KMS-11 (cell line): ENCODE data around the gene CIAO2B.

Experiments used
- H2AFZ ChIP-seq: fragments of 200-600 bp; sonication (generic); 2 replicates; pipeline ENCODE4 v1.6.1; 2016; ENCODE audit warnings: antibody characterized with exemption, mixed run types, low read depth
- H3K27ac ChIP-seq: fragments of 200-600 bp; sonication (generic); 2 replicates; pipeline ENCODE4 v1.6.1; 2016; ENCODE audit warnings: mild to moderate bottlenecking, mixed run types
- H3K27me3 ChIP-seq: fragments of 200-600 bp; sonication (generic); 2 replicates; pipeline ENCODE4 v1.6.1; 2017; ENCODE audit warnings: mild to moderate bottlenecking, low read depth, mixed run types, moderate library complexity; ENCODE audit not compliant: insufficient read depth
- H3K36me3 ChIP-seq: fragments of 200-600 bp; sonication (generic); 2 replicates; pipeline ENCODE4 v1.6.1; 2017; ENCODE audit warnings: mild to moderate bottlenecking, mixed run types; ENCODE audit not compliant: insufficient read depth
- H3K4me1 ChIP-seq: fragments of 200-600 bp; sonication (generic); 2 replicates; pipeline ENCODE4 v1.6.1; 2016; ENCODE audit warnings: mild to moderate bottlenecking, low read depth, mixed run types; ENCODE audit not compliant: poor library complexity, severe bottlenecking
- H3K4me2 ChIP-seq: fragments of 200-600 bp; sonication (generic); 2 replicates; pipeline ENCODE4 v1.7.0; 2016; ENCODE audit warnings: mild to moderate bottlenecking, mixed run types
- H3K4me3 ChIP-seq: fragments of 200-600 bp; sonication (generic); IDR thresholded peaks from 2 replicates; pipeline ENCODE4 v1.6.1; 2017; ENCODE audit warnings: low read depth, low read length, mixed read lengths; ENCODE audit not compliant: insufficient read depth
- H3K79me2 ChIP-seq: fragments of 200-600 bp; sonication (generic); 2 replicates; pipeline ENCODE4 v1.6.1; 2016; ENCODE audit warnings: low read depth, mixed run types; ENCODE audit not compliant: insufficient read depth
- H3K9ac ChIP-seq: fragments of 200-600 bp; sonication (generic); 2 replicates; pipeline ENCODE4 v1.6.1; 2016; ENCODE audit warnings: mild to moderate bottlenecking, mixed run types
- H4K20me1 ChIP-seq: fragments of 200-600 bp; sonication (generic); 2 replicates; pipeline ENCODE4 v1.6.1; 2016; ENCODE audit warnings: mild to moderate bottlenecking, mixed run types; ENCODE audit not compliant: insufficient read depth
- CTCF ChIP-seq: fragments of 200-600 bp; sonication (generic); conservative IDR thresholded peaks from 2 replicates; pipeline ENCODE4 v1.6.1; 2017; ENCODE audit warnings: low read depth, mild to moderate bottlenecking, antibody characterized with exemption, low read length, moderate library complexity, mixed read lengths

The CIAO2B gene

DNA sequence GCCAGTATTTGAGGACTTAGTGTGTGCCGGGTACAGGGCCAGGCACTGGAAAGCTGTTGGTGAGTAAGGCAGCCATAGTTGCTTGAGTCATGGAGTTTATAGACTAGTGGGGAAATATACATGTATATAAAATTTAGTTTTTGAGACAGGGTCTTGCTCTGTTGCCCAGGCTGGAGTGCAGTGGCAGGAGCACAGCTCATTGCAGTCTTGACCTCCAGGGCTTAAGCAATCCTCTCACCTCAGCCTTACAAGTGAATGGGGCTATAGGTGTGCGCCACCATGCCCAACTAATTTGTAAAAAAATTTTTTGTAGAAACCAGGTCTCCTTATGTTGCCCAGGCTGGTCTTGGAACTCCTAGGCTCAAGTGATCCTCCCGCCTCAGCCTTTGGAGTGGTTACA is 51.5 kb downstream of the CIAO2B start:
- no peak overlapping the region; the same call in 1 of the 2 replicates for H3K4me2 ChIP-seq
- TF ChIP-seq CTCF = no peak
- H3K27me3 ChIP-seq = no peaks in the 10 kb centered on the region
- no peaks in the 10 kb centered on the region for H4K20me1 ChIP-seq
- no peak overlapping the region for H3K27ac ChIP-seq
- H3K79me2 ChIP-seq = peaks cover 18% of the 10 kb centered on the region; the same call in 1 of the 2 replicates
- H3K4me1 ChIP-seq = peaks cover 33% of the 10 kb centered on the region
- H3K36me3 ChIP-seq = 0 out of 2 replicates have a peak, but pooled peaks cover 5% of the 10 kb centered on the region
- no peak overlapping the region for H3K4me3 ChIP-seq
- no peak overlapping the region for H2AFZ ChIP-seq
- no peak overlapping the region for H3K9ac ChIP-seq
